ENCODE results near the gene CLEC4G.
"Not testable (repeated sequence)": the region's sequence is repeated elsewhere in the genome, so short reads cannot be mapped to it uniquely, and the experiment has no call there.

DNA sequence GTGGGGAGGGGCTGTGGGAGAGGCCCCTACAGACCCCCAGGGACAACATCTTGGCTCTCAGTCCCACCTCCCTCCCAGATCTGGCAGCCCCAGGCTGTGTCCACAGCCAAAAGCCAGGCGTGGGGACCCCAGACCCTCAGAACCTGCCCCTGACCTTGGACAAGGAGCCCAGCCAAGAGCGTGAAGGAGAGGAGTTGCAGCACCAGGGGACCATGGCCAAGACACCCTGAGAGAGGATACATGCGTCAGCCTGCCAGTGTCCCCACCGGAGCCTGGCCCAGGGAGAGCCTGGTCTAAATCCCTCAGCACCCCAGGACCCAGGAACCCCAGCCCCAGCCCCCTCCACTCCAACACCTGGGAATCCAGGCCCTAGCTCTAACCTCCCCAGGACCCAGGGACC lies 14.4 kb upstream of the CLEC4G start:
- TF ChIP-seq, protein P1, sequence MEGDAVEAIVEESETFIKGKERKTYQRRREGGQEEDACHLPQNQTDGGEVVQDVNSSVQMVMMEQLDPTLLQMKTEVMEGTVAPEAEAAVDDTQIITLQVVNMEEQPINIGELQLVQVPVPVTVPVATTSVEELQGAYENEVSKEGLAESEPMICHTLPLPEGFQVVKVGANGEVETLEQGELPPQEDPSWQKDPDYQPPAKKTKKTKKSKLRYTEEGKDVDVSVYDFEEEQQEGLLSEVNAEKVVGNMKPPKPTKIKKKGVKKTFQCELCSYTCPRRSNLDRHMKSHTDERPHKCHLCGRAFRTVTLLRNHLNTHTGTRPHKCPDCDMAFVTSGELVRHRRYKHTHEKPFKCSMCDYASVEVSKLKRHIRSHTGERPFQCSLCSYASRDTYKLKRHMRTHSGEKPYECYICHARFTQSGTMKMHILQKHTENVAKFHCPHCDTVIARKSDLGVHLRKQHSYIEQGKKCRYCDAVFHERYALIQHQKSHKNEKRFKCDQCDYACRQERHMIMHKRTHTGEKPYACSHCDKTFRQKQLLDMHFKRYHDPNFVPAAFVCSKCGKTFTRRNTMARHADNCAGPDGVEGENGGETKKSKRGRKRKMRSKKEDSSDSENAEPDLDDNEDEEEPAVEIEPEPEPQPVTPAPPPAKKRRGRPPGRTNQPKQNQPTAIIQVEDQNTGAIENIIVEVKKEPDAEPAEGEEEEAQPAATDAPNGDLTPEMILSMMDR (IDR thresholded peaks at IDR 0.05) = not testable (repeated sequence)
- TF ChIP-seq POLR2A (IDR thresholded peaks at IDR 0.05) = not testable (repeated sequence)

Data from tibial nerve (tissue), 3 donors.